HPDE6-E6E7 (cell line): ENCODE data around the gene C1QTNF5.

Source experiments
- DNase-seq: peaks from one replicate; pipeline ENCODE4 v3.0.0; 2011; ENCODE audit warnings: missing footprints; ENCODE audit errors: extremely low spot score

The C1QTNF5 gene

GRCh38 chr11:119295178-119295577 lies 45.5 kb downstream of the C1QTNF5 start:
- DNase-seq: no peak

- no peak for DNase-seq
Measured at GRCh38 chr11:119293461-119293860, 47.2 kb downstream of the C1QTNF5 start.

- DNase-seq: no peak
Measured at GRCh38 chr11:119290894-119291497, 49.7 kb downstream of the C1QTNF5 start.
